Brain microvascular endothelial cell (primary cell): ENCODE measurements around the gene ANKLE1.

Experiments
- DNase-seq: peaks from one replicate; pipeline ENCODE4 v3.0.0-alpha.2; 2020
- H3K27ac ChIP-seq: fragments of 250-450 bp; sonication (Bioruptor Pico); 2 replicates; pipeline ENCODE4 v1.5.1; 2020; ENCODE audit warnings: mild to moderate bottlenecking, moderate library complexity
- H3K27me3 ChIP-seq: fragments of 250-450 bp; sonication (Bioruptor Pico); replicated peaks from 2 replicates; pipeline ENCODE4 v1.5.1; 2020; ENCODE audit warnings: mild to moderate bottlenecking
- H3K36me3 ChIP-seq: fragments of 250-450 bp; sonication (Bioruptor Pico); replicated peaks from 2 replicates; pipeline ENCODE4 v1.5.1; 2020; ENCODE audit warnings: mild to moderate bottlenecking
- H3K4me3 ChIP-seq: 2 replicates; pipeline ENCODE4 v1.5.1; 2011; ENCODE audit warnings: low read depth, mild to moderate bottlenecking, control low read depth, low read length, moderate library complexity
- in situ Hi-C: cut with HindIII; loops from 2 replicates; pipeline ENCODE4 v1.10.0; 2017; ENCODE audit warnings: low sequenced_read_pairs, low pct_ligation_motif_present
- TF ChIP-seq, protein P1 (sequence below): IDR thresholded peaks from 2 replicates; pipeline ENCODE4 v1.5.1; 2011; ENCODE audit warnings: low read depth, mild to moderate bottlenecking, moderate library complexity, low read length, control low read depth, inconsistent platforms; ENCODE audit errors: missing control alignments

ANKLE1 gene

DNA sequence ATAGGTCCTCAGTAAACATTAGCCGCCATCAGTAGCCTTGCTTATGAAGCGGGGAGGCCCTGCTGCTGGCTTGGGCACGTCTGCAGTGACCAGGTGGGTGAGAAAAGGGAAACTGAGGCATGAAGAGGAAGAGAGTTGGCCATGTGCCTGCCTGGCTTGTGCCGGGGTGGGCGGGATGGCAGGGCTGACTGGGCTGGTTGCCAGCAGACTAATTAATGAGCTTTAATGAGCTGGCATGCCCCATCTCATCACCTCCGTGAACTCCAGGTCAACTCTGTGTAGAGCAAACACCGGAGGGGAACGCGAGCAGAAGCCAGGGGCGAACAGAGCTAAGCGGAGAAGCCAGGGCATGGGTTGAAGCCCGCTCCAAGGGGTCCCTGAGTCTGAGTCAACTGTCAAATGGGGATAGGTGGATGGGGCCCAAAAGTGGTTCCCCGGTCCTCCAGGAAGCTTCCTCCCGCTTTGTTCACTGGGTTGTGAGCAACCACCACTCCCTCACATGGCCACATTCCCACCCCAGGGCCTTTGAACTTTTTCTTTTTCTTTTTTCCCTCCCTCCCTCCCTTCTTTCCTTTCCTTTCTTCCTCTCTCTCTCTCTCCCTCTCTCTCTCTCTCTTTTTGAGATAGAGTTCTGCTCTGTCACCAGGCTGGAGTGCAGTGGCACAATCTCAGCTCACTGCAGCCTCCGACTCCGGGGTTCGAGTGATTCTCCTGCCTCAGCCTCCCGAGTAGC, 44.7 kb upstream of the ANKLE1 start:
- DNase-seq: no peak
- Histone ChIP-seq H3K4me3 (no peak overlapping the region), H3K36me3 (peaks cover 13% of the 10 kb centered on the region), H3K27me3 (no peaks in the 10 kb centered on the region), H3K27ac (no peak overlapping the region)
- TF ChIP-seq, protein P1, sequence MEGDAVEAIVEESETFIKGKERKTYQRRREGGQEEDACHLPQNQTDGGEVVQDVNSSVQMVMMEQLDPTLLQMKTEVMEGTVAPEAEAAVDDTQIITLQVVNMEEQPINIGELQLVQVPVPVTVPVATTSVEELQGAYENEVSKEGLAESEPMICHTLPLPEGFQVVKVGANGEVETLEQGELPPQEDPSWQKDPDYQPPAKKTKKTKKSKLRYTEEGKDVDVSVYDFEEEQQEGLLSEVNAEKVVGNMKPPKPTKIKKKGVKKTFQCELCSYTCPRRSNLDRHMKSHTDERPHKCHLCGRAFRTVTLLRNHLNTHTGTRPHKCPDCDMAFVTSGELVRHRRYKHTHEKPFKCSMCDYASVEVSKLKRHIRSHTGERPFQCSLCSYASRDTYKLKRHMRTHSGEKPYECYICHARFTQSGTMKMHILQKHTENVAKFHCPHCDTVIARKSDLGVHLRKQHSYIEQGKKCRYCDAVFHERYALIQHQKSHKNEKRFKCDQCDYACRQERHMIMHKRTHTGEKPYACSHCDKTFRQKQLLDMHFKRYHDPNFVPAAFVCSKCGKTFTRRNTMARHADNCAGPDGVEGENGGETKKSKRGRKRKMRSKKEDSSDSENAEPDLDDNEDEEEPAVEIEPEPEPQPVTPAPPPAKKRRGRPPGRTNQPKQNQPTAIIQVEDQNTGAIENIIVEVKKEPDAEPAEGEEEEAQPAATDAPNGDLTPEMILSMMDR: no peak
- in situ Hi-C loops: no loop called here

DNA sequence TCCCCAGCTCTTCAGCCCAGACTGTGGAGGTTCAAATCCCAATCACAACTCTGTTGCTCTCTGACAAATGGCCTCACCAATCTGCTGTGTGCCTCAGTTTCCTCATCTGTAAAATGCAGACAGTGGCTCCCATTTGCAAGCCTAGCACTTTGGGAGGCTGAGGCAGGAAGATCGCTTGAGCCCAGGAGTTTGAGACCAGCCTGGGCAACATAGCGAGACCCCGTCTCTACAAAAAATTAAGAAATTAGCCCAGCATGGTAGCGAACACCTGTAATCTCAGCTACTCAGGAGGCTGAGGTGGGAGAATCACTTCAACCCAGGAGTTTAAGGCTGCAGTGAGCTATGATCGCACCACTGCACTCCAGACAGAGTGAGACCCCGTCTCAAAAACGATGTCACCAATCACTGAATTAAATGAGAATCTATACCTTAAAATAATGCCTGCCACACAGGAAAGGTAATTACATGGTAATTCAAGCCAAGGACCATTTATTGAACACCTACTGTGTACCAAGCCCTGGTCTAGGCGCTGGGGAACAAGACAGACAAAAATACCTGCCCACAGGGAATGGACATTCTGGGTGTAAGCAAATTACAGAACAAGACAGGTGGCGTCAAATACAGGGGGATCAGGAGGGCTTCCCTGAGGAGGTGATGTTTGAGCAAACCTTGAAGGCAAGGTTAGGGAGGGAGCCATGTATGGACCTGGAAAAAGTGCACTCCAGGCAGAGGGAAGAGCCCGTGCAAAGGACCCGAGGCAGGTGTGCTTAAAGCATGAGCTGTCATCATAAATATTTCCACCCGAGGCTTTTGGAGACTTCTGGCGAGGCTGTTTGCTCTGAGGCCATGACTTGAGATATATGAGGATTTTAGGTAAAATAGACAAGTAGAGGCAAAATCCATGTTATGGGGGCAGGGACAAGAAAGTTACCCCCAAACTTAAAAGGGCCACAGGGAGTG, 43.7 kb upstream of the ANKLE1 start:
- TF ChIP-seq, protein P1: no peak

DNA sequence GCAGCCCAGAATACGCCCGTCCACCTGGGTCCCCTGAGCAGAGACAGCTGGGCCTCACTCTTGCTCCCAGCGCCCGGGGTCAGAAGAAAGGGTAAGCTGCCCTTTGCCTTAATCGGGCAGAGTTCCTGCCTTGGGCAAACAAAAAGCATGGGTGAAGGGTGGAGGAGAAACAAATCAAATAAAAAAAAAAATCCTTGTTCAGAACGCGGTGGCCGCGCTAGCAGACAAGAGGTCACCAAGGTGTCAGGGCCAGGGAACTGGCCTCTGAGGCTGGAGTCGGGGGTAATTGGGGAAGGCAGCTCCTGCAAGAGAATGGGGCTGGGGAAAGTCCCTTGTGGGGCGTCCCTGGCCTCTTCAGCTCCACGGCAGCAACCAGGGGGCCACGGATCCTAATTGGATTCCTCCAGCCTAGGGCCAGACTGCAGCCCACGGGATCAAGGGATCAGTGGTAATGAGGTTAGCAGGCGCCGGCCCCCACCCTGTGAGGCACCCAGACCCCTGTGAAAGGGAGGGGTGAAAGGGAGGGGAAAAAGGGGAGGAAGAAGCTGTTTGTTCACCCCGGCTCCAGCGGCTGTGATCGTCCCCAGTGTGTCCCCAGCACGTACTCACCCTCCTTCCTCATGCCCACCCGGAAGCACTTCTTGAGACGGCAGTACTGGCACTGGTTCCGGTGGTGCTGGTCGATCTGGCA, 41.5 kb upstream of the ANKLE1 start:
- H3K36me3 ChIP-seq: no peaks in the 10 kb centered on the region
- no peak overlapping the region for H3K4me3 ChIP-seq
- no peaks in the 10 kb centered on the region for H3K27me3 ChIP-seq
- in situ Hi-C loops: no loop called here
- TF ChIP-seq, protein P1: no peak
- H3K27ac ChIP-seq: no peak overlapping the region
- no peak for DNase-seq

More for the DNA sequence above, 43.7 kb upstream of the ANKLE1 start:
- in situ Hi-C loops: no loop called here
- H3K27ac ChIP-seq: no peak overlapping the region
- H3K4me3 ChIP-seq: no peak overlapping the region
- H3K27me3 ChIP-seq: no peaks in the 10 kb centered on the region
- no peak for DNase-seq
- H3K36me3 ChIP-seq: peaks cover 4% of the 10 kb centered on the region

DNA sequence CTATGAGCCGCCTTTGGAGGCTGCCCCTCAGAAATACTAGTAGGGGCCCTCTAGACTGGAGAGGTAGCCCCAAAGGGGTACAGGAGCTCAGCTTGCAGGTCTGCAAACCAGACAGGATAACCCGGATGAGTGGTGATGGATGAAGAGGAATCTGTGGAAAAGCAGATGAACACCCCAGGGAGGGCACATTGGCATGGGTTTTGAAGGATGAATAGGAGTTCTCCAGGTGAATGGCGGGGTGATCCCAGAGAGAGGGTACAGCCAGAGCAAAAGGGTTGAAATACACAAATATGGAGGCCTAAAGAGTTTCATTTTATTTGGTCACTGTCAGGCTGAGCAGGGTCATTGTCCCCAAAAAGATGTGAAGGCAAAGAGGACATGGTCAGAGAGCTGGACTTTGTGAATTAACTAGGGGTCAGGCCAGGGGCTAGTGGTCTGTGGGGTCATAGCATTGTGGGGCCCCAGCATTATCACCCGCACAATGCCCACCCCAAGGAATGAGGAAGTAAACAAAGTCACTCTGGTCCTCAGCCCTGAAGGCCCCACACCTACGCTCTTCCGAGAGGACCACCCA, 40.8 kb upstream of the ANKLE1 start:
- in situ Hi-C loops: no loop called here
- no peak overlapping the region for H3K27ac ChIP-seq
- TF ChIP-seq, protein P1: no peak
- DNase-seq: no peak
- no peaks in the 10 kb centered on the region for H3K36me3 ChIP-seq
- H3K27me3 ChIP-seq: no peaks in the 10 kb centered on the region
- no peak overlapping the region for H3K4me3 ChIP-seq

DNA sequence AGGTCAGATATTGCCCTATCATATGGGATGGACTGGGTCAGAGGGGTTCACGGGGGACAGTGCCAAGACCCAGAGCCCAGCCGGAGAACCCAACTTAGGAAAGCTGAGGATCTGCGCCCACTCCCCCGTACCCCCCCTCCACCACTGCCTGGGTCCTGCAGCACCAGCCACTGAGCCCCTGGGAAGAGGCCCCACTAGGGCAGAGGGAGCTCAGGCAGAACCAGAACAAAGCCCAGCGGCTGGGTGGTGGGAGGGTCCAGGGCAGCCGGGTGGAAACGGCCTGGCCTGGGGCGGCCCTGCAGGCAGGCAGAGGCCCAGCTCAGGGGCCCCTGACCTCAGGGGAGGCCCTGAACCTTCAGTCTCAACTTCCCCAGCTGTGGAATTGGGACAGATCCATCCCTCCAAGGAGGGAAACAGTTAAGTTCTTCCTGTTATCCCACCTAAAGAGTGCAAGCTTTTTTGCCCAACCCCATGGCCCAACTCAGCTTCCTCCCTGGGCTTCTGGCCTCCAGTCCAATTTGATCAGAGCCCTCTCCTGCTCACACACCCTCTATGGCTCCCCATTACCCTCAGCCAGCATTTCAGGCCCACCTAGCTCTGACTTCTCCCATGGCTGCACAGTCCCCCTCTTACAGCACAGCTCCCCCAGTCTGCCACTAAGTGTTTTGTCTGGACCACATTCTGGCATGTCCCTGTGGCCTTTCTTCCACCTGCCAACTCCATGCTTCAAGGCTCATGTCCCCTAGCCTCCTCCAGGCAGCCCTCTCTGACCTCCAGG, 39.1 kb upstream of the ANKLE1 start:
- no peak overlapping the region for H3K27ac ChIP-seq
- in situ Hi-C loops: no loop called here

More for the DNA sequence above, 39.1 kb upstream of the ANKLE1 start:
- TF ChIP-seq, protein P1: no peak
- no peak for DNase-seq
- Histone ChIP-seq H3K36me3 (no peaks in the 10 kb centered on the region), H3K4me3 (peak overlapping the region; percentile 1), H3K27me3 (no peaks in the 10 kb centered on the region)
